Measurements from ENCODE around the gene SDK1. TPM values are rescaled to one million over a fixed set of nuclear protein-coding genes. Genes with fewer than 3 reads are reported as not detected.

SDK1 gene
- total RNA-seq, 4 donors from 2014 or later = under 0.01 to 16.2 (median 7.2) TPM

GRCh38 chr7:3321206-3321605, 20.2 kb downstream of the SDK1 start:
- intact Hi-C loops (cut with DNase I; ENCODE audit: low total_unique reads) = no loop called here
- H3K4me1 ChIP-seq = no peaks in the 10 kb centered on the region
- H3K9me3 ChIP-seq = no peaks in the 10 kb centered on the region
- no peak for TF ChIP-seq POLR2A (IDR thresholded peaks at IDR 0.05)
- TF ChIP-seq CTCF (IDR thresholded peaks at IDR 0.05) = no peak
- no peaks in the 10 kb centered on the region for H3K27me3 ChIP-seq
- DNase-seq = no peak
- no peak overlapping the region for H3K27ac ChIP-seq
- no peak overlapping the region for H3K4me3 ChIP-seq
- H3K36me3 ChIP-seq = no peaks in the 10 kb centered on the region

GRCh38 chr7:3321745-3322144, 20.7 kb downstream of the SDK1 start:
- no peaks in the 10 kb centered on the region for H3K27me3 ChIP-seq
- TF ChIP-seq POLR2A (IDR thresholded peaks at IDR 0.05) = no peak
- no peak for TF ChIP-seq CTCF (IDR thresholded peaks at IDR 0.05)
- no peak for DNase-seq
- H3K27ac ChIP-seq = no peak overlapping the region
- H3K4me3 ChIP-seq = no peak overlapping the region
- intact Hi-C loops (cut with DNase I; ENCODE audit: low total_unique reads) = no loop called here
- H3K36me3 ChIP-seq = no peaks in the 10 kb centered on the region
- H3K4me1 ChIP-seq = no peaks in the 10 kb centered on the region
- no peaks in the 10 kb centered on the region for H3K9me3 ChIP-seq

- TF ChIP-seq CTCF (IDR thresholded peaks at IDR 0.05) = no peak
- no peak for TF ChIP-seq POLR2A (IDR thresholded peaks at IDR 0.05)
- no peak overlapping the region for H3K27ac ChIP-seq
Measured at GRCh38 chr7:3326246-3326645, 25.2 kb downstream of the SDK1 start.

GRCh38 chr7:3327099-3327498, 26.0 kb downstream of the SDK1 start:
- no peak for DNase-seq
- no peak overlapping the region for H3K27ac ChIP-seq
- no peaks in the 10 kb centered on the region for H3K4me1 ChIP-seq
- no peaks in the 10 kb centered on the region for H3K36me3 ChIP-seq
- intact Hi-C loops (cut with DNase I; ENCODE audit: low total_unique reads) = no loop called here
- TF ChIP-seq CTCF (IDR thresholded peaks at IDR 0.05) (no peak), POLR2A (IDR thresholded peaks at IDR 0.05) (no peak)
- no peaks in the 10 kb centered on the region for H3K9me3 ChIP-seq
- no peak overlapping the region for H3K4me3 ChIP-seq
- H3K27me3 ChIP-seq = no peaks in the 10 kb centered on the region

More at GRCh38 chr7:3326246-3326645, 25.2 kb downstream of the SDK1 start:
- Histone ChIP-seq H3K27me3 (no peaks in the 10 kb centered on the region), H3K4me1 (no peaks in the 10 kb centered on the region), H3K9me3 (no peaks in the 10 kb centered on the region), H3K36me3 (no peaks in the 10 kb centered on the region), H3K4me3 (no peak overlapping the region)
- no peak for DNase-seq
- intact Hi-C loops (cut with DNase I; ENCODE audit: low total_unique reads) = no loop called here

- Histone ChIP-seq H3K27me3 (no peaks in the 10 kb centered on the region), H3K4me3 (no peak overlapping the region), H3K9me3 (no peaks in the 10 kb centered on the region), H3K4me1 (no peaks in the 10 kb centered on the region), H3K36me3 (no peaks in the 10 kb centered on the region), H3K27ac (no peak overlapping the region)
- intact Hi-C loops (cut with DNase I; ENCODE audit: low total_unique reads) = no loop called here
- DNase-seq = no peak
- no peak for TF ChIP-seq CTCF (IDR thresholded peaks at IDR 0.05)
- TF ChIP-seq POLR2A (IDR thresholded peaks at IDR 0.05) = no peak
Measured at GRCh38 chr7:3327655-3328054, 26.6 kb downstream of the SDK1 start.

Data from uterus (tissue), 4 donors.